ENCODE data around the gene PTTG1IP.

DNA sequence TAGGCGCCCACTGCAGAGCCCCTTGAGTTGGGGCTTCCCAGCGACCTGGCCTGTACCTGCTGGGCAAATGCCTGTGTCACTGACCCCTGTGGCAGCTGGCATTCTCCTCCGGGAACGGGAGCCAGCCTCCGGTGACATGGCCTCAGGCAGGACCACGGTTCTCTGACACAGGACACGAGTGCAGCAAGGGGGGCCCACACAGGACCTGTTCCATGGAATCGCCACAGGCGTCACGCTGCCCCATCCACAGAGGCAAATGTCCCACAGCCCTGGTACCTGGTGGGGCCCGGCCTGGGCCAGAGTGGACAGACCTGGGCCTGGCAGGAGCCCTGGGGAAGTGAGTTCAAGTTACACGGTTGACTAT is 44.6 kb upstream of the PTTG1IP start:
- TF ChIP-seq CTCF (IDR thresholded peaks at IDR 0.05) (no peak), ZFX (IDR thresholded peaks at IDR 0.05; ENCODE audit: borderline replicate concordance) (no peak)

Data from 22Rv1 (cell line).